Suppressor macrophage treated with lipopolysaccharide for 1 hour (primary cell): ENCODE measurements around the gene PPP1R2B.
"Not testable (repeated sequence)": the region's sequence is repeated elsewhere in the genome, so short reads cannot be mapped to it uniquely, and the experiment has no call there.

Experiments
- DNase-seq, 3 donors: peaks; one replicate each; pipeline ENCODE4 v3.0.0-alpha.2; 2020 to 2022

PPP1R2B gene

DNA sequence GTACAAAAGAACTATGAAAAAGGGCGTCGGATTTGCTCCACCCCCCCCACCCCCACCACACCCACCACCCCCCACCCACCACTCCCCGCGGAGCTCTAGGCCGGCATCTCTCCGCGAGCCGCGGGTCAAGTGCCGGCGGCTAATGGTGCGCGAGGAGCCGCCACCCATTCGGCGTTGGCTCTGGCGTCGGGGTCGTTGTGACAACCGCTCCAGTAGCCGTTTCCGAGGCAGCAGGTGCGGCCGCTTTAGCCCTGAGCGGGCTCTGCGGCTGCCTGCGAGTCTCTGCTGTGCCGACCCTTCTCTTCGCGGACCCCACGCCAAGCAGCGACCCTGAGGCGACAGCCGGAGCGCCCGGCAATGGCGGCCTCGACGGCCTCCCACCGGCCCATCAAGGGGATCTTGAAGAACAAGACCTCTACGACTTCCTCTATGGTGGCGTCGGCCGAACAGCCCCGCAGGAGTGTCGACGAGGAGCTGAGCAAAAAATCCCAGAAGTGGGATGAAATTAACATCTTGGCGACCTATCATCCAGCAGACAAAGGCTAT, at the start of gene PPP1R2B:
Gene PPP1R2B (plus strand): TSS at position 90 of the 546 bp plus-strand sequence. CDS start 268 bp downstream, at position 358.
- no peak for DNase-seq

DNA sequence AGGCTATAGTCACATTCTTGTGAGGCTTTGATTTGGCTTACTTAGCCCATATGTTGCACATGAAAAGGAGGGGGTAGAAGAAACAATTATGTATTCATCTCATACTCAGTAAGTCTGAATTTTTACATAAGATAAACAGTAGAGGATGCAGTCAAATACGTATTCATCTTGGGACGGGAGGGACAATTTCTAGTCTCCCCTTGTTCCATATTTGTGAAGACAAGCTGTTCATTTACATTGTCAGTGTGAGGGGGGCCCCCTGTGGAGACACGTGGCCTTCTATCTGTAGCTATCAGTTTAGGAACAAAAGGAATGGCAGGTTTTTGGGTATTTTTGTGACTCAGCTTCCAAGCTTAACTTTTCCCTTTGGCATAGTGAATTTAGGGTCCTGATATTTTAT, 49.2 kb upstream of the PPP1R2B start:
- no peak for DNase-seq

DNA sequence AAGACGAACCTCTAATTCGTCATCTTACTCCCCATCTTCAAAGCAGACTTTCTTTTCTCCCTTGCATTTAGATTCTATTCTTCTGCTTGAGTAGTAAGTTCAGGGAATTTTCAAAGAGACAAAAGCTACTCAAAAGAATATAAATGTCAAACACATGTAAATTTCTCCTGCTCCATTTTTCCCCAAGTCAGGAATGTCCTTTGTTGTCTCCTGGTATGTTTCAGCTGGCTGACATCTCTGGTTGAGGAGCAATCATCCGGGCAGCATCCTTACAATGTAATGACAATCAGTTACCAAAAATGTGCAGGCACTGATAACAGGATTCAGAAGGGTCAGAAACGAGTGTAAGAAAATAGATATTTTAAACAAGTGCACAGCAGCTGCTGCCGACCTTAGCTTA, 47.6 kb upstream of the PPP1R2B start:
- DNase-seq = no peak

DNA sequence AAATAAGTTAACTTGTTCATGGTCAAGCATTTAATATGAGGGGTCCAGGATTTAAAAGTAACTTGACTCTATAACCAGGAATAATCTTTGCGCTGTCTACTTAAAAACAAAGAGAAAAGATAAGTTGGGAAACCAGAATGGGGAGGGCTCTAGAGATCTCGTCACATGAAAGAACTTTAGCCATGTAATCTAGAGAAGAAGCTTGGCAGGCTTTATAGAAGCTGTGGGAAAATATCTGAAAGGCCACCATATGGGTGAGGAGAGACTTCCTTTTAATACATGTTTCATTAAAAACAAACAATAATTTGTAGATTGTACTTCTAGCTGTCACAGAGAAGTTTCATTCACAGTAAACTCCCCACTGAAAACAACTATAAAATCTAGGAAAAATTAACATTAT, 46.7 kb upstream of the PPP1R2B start:
- DNase-seq = no peak

DNA sequence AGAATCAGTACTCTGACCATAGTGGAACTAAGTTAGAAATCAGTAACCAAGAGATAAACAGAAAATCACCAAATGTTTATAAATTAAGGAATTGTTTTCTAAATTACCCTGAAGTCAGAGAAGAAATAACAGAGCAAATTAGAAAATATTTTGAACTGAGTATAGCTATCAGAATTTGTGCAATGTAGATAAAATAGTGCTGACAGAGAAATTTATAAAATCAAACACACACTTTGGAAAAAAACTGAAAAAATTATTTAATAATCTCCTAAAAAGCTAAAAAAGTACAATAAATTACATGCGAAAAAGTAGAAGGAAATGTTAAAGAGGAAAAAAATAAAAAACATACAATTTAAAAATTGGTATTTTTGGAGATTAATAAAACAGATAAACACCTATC, 37.1 kb upstream of the PPP1R2B start:
- DNase-seq = no peak

DNA sequence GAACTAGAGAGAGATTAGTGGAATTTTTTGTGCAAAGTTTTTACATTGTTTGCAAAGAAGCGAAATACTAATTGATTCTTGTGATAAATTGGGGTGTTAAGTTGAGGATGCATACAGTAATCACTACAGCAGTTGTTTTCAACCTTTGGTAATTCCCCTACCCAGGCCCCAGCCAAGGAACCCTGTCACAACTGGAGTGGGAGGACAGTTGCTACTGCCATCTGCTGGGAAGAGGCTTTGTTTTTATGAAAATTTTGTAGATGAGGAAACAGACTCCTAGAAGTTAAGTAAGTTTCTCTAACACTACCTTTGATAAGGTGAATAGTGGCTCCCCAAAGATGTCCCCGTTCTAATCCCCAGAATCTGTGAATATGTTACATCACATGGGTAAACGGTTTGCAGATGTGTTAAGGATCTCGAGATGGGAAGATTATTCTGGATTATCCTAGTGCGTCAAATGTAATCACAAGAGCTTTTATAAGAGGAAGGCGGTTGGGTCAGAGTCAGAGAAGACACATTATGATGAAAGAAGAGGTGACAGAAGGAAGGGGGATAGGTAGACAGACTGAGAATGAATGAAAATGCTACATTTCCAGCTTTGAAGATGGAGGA, 34.0 kb upstream of the PPP1R2B start:
- peak; percentile 27 to 44 (median 36) for DNase-seq

DNA sequence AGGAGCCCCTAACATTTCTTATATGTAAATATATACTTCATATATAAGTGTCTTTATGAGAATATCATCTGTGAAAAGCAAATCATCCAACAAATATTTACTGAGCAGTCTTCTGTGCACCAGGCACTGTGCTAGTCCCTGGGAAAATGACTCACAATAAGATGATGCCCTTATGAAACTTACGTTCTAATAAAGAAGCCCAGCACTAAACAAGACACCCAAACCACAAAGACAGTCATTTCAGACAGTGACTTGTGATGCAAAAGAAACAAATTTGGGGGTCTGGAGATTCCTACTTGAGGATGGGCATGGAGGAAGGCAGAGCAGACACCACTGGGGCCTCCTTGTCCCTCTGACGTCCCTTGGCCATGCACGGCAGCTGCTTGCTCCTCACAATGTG, 30.6 kb upstream of the PPP1R2B start:
- DNase-seq = no peak

DNA sequence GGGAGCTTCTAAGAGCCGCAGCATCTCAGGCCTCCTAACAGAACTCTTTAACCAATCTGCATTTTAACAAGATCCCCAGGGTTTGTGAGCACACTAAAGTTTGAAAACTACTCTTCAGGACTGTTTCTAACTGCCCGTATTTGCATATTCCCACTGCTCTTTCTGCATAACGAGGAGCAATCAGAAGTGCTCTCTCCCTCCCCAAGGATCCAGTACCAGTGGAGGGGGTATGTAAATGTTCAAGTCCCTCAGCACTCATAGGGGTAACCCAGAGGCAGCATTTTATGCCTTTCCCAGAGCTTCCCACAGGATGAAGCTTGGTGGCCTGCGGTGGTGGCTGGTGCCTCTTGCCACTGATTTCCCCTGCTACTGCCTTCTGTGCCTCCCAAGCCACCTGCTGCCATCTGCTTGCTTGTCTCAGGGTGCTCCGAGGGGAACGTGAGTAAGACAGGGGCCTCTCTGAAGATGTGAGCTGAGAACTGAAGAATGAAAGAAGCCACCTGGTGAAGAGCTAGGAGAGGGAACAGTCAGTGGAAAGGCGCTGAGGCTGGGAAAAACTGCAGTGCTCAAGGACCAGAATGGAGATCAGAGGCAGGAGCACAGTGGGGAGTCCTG, 30.0 kb upstream of the PPP1R2B start:
- DNase-seq = no peak

DNA sequence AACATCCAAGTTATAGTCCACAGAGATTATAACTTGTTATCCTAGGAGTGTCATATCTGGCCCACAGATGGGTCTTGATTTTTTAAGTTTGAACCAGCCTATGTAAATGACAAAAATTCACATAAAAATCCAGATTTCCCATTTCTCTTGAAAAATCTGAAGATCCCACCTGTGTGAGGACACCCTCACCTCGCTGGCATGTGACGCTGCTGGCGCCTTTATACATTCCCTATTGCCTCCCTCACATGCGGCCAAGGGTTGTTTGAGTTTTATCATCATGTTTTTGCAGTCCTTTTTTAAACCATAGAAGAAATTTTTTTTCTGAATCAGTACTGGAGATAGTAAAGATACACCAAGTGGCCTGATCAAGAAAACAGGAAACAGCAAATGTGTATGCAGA, 25.9 kb upstream of the PPP1R2B start:
- no peak for DNase-seq

DNA sequence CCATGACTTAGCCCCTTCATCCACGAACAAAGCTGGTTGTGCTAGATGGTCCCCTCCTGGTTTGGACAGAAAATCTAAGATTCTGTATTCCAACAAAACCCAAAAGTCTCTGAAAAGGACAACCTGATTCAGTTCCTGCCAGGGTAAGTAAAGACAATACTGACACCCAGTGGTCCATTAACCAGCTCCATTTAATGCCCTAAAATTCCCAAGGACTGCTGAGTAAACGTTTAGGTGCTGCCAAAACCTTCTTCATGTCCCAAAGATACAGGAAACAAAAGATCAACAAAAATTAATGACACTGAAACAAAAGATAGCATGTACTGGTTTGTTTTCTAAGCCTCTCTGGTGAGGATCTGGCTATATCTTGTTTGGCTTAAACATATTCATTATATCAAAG, 25.3 kb upstream of the PPP1R2B start:
- no peak for DNase-seq

DNA sequence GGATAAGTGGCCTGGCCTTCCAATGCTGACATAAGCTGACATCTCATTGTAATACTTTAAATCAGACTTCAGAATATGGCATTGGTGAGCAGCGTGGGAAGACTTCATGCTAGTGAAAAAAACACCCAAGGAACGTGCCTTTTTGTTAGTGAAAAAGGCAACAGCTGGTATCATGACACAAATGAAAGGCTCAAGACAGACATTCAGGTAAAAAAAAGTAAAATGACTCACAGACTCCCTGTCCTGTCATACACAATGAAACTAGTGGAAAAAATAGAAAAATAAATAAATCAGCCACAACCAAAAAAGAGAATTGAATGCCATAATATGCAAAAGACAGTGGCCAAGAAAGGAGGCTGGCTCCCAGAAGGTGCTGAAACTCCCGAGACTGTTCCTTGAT, 24.4 kb upstream of the PPP1R2B start:
- DNase-seq = no peak

DNA sequence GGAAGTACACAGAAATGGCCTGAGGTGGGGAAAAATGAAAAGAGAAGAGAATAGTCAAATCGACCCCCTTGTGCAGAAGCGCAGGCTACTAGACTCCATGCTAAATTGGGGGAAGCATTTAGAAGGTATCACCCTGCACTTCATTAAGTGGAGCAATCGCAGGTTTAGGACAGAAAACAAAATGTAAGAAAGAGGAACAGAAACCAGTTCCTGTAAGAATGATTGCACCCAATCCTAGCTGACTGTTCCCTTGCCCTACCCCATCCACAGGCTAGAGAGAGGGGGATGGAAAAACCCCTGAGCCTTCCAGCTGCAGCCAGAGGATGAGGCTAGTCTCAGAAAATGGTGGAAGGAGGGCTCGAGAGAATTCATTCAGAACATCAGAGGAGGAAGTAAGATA, 23.9 kb upstream of the PPP1R2B start:
- peak in 1 of 3 donors; percentile 15 for DNase-seq

DNA sequence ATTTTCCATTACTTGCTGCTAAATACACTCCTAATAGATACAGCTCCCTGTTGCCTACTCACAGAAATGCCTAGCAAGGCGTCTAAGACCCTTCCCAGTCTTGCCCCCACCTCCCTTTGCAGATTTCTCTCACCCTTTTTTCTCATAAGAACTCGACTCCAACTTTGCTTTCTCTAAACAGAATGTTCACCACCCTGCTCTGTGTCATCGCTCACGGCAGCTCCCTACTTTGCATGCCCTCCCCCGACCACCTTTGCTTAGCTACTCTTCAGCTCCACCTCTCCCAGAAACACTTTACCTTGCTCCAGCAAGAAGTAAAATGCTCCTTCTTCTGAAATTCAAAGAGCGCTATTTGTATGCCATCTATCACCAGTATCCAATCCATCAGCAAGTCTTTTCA, 15.2 kb upstream of the PPP1R2B start:
- DNase-seq = no peak

DNA sequence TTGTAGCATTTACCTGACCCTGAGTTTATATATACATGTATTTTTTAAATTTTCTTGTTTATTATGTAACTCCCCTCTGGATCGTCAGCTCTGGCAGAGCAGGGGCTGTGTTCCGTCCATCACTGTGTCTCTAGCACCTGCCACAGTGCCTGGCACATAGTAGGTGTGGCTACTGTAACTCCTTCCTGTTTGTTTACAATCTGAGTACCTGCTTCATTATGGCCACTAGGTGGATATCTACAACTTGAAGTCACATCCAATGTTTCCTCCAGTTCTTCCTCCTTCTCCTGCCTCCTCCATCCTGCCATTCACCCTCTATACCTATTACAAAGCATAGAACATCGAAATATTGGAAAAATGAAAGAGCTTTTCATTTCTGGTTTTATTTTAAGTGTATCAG, 14.2 kb upstream of the PPP1R2B start:
- no peak for DNase-seq

DNA sequence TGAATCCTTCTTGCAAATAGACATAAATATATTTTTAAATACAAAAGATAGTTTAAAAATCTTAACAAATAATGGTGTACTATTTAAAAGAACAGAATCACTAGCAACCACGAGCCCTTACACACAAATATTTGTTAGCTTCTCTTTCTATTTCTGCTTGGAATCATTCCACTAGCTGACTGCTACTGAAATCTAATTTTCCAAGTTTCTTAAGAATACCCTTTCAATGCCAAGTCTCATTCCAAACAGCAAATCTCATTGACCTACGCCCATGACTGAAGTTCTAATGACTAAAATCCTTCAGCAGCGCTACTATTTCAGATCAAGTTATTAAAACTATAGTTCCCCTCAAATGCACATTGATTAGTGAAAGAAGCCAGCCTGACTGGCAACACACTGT, 13.2 kb upstream of the PPP1R2B start:
- DNase-seq = no peak

DNA sequence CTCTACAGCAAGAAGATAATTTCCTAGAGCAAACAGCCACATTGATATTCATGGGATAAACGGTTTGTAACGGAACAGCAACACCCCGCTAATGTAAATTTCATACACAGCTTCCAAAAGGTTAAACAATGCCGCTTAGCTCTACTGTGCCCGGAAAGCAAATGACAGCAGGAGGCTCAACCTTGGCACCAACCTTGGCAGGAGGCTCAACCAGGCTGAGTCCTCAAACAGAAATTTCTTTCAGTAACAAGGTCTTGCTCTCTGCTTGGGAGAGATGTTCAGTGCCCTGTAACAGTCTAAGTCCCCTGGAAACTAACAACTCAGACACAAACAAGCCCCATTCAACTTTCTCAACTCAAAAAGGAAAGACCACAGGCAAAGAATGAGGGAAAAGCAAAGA, 11.1 kb upstream of the PPP1R2B start:
- DNase-seq = no peak

DNA sequence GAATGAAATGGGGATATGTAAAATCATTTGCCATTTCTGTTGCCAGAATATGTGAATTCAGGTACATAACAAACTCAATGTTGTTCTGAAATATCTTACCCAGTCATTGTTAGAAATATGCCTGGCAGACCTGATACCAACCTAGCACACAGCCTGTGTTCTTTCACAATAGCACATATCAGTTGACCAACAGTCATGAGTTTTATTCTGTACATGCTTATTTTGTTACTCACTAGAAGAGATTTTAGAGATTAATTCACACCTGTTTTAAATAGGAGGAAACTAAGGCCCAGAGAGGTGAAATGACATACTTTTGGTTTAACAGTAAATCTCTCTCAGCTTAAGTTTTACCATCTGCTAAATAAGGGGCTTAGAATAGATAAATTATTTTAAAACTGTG, 8.4 kb upstream of the PPP1R2B start:
- DNase-seq = no peak

DNA sequence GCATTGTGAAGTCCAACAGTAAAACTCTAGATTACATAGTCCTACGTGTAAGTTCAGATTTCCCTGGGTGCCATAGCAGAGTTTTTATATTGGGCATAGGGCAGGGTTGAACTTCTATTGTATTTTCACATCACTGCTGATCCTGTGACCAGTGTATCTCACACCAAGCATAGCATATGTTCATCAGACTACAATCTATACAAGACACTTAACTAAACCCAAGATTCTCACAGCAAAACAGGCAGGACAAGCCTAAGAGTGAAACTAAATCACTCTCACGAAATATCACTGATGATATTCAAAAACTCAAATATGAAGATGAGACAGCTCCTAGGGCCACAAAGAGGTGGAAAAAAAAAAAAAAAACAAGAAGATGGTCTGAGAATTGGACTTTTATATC, 3.2 kb upstream of the PPP1R2B start:
- no peak for DNase-seq

DNA sequence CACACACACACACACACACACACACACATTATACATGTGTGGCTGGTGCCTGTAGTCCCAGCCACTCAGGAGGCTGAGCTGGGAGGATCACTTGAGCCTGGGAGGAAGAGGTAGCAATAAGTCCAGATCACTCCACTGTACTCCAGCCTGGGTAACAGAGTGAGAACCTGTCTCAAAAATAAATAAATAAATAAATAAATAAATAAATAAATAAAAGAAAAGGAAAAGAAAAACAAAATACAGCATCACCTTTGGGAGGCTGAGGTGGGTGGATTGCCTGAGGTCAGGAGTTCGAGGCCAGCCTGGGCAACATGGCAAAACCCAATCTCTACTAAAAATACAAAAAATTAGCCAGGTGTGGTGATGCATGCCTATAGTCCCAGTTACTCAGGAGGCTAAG, 1.6 kb upstream of the PPP1R2B start:
- DNase-seq = not testable (repeated sequence)

DNA sequence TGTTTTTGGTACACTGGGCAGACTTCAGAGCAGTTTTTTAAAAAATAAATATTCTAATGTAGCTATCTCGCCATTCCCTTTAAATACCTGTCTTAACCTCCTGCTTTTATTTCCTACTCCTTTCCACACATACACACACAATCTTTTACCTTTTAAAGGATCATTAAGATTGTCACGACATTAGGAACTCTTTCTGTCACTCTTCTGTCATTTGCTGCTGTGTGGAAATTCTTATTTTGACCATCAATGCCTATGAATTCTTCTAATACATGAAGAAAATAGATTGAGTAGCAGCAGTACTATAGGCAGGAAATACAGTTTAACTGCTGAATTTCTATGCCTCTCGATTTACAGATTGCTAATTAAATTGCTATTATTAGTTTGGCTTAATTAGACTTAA, 1.8 kb downstream of the PPP1R2B start:
- DNase-seq = no peak

DNA sequence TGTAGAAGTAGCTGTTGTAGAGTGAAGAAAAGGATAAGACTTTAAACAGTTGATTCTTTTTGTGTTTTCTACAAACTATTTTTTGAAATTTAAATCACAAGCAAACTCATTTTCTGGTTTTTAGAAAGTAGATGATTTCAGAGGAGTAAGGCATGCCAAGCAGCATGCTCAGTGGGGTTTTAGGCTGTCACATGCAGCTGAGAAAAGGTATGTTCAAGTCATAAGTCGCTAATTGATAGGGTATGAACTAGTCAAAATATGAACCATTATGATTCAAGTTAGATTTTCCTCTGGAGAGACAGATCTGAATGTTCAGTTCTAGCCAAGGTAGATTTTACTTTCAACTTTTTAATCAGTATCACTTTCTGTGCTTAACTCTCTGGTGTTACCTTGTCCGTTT, 3.0 kb downstream of the PPP1R2B start:
- DNase-seq = not testable (repeated sequence)

DNA sequence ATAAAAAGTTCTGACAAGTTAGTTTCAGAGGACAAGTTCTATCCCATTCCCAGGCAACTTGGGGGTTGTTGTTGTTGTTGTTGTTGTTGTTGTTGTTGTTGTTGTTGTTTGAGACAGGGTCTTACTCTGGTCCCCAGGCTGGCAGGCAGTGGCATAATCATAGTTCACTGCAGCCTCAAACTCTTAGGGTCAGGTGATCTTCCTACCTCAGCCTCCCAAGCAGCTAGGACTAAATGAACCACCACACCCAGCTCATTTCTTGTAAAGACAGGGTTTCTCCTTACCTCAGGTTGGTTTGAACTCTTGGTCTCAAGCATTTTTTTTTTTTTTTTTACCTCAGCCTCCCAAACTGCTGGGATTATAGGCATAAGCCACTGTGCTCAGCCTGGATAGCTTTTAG, 15.3 kb downstream of the PPP1R2B start:
- no peak for DNase-seq

DNA sequence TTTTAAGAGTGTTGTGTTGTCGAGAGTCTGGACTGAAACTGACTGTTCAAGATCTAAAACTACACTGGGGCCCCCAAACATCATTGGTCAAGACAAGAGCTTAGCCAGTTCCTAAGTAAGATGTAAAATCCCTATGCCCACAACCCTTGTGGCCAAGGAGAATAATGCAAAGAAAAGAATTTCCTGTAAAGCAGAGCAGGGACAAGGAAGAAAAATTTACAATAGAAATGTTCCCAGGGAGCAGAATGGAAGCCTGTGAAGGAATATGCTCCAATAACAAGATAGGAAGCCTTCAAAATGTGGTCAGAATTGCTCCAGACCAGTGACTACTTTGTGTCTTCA, 20.4 kb downstream of the PPP1R2B start:
- no peak for DNase-seq

DNA sequence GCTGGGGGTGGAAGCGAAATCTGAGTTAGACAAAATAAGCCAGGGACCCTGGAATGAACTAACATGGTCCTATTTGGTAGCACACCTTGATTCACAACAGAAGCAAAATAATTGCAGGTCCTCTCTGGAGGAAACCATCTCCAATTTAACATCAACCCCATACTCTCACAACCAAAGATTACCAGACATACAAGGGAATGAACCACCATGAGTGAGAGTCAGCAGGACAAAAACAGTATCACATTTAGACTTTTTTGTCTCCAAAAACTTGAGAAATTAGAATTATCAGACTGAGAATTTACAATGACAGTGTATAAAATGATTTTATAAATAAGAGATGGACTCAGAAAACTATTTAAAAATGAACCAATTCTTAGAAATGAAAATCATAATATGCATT, 21.1 kb downstream of the PPP1R2B start:
- DNase-seq = no peak

DNA sequence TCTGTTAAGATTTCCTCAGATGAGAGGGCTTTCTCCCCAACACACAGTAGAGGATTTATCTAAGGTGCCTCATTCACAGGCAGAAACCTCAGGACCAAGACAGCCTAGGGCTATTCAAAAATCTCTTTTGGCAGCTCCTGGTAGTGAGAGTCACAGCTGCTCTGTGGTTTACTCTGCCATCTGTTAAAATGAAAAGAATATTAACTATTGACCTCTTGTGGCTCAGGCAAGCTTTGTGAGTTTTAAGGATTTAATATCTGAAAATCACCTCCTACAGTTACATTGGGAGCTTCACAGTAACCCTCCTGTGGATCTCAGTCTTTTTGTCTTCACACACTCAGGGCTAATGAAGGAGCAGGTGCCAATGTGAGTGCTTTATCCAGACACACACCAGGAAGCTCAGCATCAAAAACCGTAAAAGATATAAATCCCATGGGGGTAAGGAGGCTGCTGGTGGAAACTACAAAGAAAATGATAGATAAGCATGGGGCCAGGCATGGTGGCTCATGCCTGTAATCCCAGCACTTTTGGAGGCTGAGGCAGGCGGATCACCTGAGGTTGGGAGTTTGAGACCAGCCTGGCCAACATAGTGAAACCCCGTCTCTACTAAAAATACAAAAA, 29.7 kb downstream of the PPP1R2B start:
- DNase-seq = no peak
